ENCODE measurements around the gene TOLLIP. TPM values are rescaled to one million over a fixed set of nuclear protein-coding genes. Genes with fewer than 3 reads are reported as not detected.

TOLLIP gene
- total RNA-seq, 1 experiment from 2014 or later: 32.3 TPM

DNA sequence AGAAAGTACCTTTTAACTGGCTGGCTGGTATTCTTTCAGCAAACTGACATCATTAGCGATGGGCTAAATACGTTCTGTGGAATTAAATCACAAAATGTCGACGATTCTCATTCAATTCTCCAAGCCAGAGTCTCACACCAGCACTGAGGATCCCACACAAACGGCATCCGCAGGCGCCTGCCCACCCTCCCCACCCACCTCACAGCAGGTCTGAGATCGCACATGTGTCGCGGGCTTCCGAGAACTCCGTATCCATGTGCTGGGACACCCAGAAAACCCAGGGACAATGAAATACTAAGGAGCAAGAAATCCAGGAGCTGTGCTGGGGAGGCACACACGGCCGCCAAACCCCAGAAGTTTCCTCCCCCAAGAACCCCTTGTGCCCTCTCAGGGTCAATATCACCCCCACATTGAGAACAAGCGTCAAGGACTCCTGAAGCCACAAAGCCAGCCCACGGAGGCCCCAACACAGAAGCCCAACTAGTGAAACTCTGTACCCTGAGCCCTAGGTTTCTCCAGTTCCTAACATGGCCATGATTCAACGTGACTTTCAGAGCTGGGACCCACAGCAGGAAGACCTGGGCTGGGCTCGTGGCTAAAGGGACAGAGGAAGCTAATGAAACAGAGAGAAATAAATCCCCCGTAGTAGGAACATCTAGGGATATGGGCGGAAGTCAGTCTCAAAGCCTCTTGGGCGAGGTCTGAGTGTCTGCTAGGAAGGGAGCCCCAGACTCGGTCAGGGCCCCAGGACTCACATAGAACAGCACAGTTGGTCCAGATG is 8.0 kb downstream of the TOLLIP start:
- no peaks in the 10 kb centered on the region for H3K9me3 Mint-ChIP-seq
- no peak for ATAC-seq
- CTCF ChIA-PET: interaction anchor here (1.0 to 1.5 kb wide), 4 partner anchors 8 to 245 kb away, joined by 3 to 4 read pairs (median 4); no protein-coding TSS in a partner anchor
- TF ChIP-seq ESRRA (CRISPR knock-in tag; IDR thresholded peaks at IDR 0.05; ENCODE audit: borderline replicate concordance) (no peak), TEAD4 (CRISPR knock-in tag; IDR thresholded peaks at IDR 0.05) (no peak), NFYB (CRISPR knock-in tag; conservative IDR thresholded peaks at IDR 0.05; ENCODE audit: low read depth) (no peak), NR2C2 (CRISPR knock-in tag; IDR thresholded peaks at IDR 0.05) (no peak), TCF7 (CRISPR knock-in tag; IDR thresholded peaks at IDR 0.05; ENCODE audit: low read depth) (no peak), ZNF423 (CRISPR knock-in tag; IDR thresholded peaks at IDR 0.05) (no peak), ZNF396 (CRISPR knock-in tag; IDR thresholded peaks at IDR 0.05; ENCODE audit: borderline replicate concordance) (no peak), PRRX2 (CRISPR knock-in tag; IDR thresholded peaks at IDR 0.05) (no peak), NR1H2 (CRISPR knock-in tag; IDR thresholded peaks at IDR 0.05) (no peak), TEAD1 (CRISPR knock-in tag; IDR thresholded peaks at IDR 0.05) (no peak), FOXJ3 (CRISPR knock-in tag; IDR thresholded peaks at IDR 0.05; ENCODE audit: borderline replicate concordance) (no peak)
- TF ChIP-seq, protein P1, sequence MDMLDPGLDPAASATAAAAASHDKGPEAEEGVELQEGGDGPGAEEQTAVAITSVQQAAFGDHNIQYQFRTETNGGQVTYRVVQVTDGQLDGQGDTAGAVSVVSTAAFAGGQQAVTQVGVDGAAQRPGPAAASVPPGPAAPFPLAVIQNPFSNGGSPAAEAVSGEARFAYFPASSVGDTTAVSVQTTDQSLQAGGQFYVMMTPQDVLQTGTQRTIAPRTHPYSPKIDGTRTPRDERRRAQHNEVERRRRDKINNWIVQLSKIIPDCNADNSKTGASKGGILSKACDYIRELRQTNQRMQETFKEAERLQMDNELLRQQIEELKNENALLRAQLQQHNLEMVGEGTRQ (CRISPR knock-in tag; IDR thresholded peaks at IDR 0.05): no peak
- TF ChIP-seq, protein P2, sequence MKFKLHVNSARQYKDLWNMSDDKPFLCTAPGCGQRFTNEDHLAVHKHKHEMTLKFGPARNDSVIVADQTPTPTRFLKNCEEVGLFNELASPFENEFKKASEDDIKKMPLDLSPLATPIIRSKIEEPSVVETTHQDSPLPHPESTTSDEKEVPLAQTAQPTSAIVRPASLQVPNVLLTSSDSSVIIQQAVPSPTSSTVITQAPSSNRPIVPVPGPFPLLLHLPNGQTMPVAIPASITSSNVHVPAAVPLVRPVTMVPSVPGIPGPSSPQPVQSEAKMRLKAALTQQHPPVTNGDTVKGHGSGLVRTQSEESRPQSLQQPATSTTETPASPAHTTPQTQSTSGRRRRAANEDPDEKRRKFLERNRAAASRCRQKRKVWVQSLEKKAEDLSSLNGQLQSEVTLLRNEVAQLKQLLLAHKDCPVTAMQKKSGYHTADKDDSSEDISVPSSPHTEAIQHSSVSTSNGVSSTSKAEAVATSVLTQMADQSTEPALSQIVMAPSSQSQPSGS (CRISPR knock-in tag; IDR thresholded peaks at IDR 0.05; ENCODE audit: borderline replicate concordance, low read depth): no peak
- H3K4me3 Mint-ChIP-seq: no peak overlapping the region
- peak overlapping the region; percentile 64; the same call in 1 of the 2 replicates for H3K27ac Mint-ChIP-seq
- DNase-seq (ENCODE audit: low spot score): no peak
- H3K27me3 Mint-ChIP-seq (ENCODE audit: low read depth): no peaks in the 10 kb centered on the region
- peaks cover 22% of the 10 kb centered on the region for H3K4me1 Mint-ChIP-seq
- no peaks in the 10 kb centered on the region for H3K36me3 Mint-ChIP-seq
- POLR2A ChIA-PET: no interaction called here

DNA sequence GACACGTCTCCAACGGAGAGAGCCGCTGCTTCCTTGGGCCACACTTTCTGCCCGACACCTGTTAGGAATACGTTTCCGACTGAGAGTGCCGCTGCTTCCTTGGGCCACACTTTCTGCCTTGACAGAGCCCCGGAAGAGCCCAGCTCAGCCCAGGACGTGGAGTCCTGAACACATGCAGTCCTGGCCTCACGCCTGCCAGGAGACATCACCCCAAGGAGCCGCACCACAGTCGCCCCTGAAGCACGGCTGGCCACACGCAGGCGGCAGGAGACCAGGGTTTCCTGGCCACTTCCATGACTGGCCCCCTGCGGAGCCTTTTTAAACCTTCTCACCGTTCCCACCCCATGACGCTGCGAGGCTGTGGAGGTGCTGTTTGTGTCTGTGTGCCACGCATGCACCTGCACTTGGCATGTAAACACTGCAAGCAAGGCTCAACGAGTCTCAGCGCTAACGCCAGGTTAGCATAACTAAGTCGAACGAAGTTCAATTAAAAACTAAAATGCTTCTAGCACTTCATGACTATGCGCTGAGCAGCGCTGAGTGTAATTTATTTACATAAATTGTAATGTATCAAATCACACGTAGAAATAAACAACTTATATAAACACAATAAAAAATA is 8.8 kb downstream of the TOLLIP start:
- Mint-ChIP-seq H3K27me3 (ENCODE audit: low read depth) (no peaks in the 10 kb centered on the region), H3K4me3 (no peak overlapping the region), H3K27ac (peak overlapping the region; percentile 78), H3K9me3 (no peaks in the 10 kb centered on the region), H3K36me3 (no peaks in the 10 kb centered on the region), H3K4me1 (peaks cover 22% of the 10 kb centered on the region)
- DNase-seq (ENCODE audit: low spot score) (no peak), ATAC-seq (no peak)
- ChIA-PET CTCF (interaction anchor here (1.5 kb wide), 1 partner anchor 152 kb away, joined by 4 read pairs; no protein-coding TSS in a partner anchor), POLR2A (no interaction called here)
- TF ChIP-seq ZNF671 (CRISPR knock-in tag; IDR thresholded peaks at IDR 0.05) (no peak), RORB (CRISPR knock-in tag; IDR thresholded peaks at IDR 0.05) (no peak), KAT7 (CRISPR knock-in tag; IDR thresholded peaks at IDR 0.05; ENCODE audit: borderline replicate concordance) (no peak), ZNF263 (CRISPR knock-in tag; IDR thresholded peaks at IDR 0.05; ENCODE audit: low read depth) (no peak), TEAD1 (CRISPR knock-in tag; IDR thresholded peaks at IDR 0.05) (no peak)
- TF ChIP-seq, protein P3, sequence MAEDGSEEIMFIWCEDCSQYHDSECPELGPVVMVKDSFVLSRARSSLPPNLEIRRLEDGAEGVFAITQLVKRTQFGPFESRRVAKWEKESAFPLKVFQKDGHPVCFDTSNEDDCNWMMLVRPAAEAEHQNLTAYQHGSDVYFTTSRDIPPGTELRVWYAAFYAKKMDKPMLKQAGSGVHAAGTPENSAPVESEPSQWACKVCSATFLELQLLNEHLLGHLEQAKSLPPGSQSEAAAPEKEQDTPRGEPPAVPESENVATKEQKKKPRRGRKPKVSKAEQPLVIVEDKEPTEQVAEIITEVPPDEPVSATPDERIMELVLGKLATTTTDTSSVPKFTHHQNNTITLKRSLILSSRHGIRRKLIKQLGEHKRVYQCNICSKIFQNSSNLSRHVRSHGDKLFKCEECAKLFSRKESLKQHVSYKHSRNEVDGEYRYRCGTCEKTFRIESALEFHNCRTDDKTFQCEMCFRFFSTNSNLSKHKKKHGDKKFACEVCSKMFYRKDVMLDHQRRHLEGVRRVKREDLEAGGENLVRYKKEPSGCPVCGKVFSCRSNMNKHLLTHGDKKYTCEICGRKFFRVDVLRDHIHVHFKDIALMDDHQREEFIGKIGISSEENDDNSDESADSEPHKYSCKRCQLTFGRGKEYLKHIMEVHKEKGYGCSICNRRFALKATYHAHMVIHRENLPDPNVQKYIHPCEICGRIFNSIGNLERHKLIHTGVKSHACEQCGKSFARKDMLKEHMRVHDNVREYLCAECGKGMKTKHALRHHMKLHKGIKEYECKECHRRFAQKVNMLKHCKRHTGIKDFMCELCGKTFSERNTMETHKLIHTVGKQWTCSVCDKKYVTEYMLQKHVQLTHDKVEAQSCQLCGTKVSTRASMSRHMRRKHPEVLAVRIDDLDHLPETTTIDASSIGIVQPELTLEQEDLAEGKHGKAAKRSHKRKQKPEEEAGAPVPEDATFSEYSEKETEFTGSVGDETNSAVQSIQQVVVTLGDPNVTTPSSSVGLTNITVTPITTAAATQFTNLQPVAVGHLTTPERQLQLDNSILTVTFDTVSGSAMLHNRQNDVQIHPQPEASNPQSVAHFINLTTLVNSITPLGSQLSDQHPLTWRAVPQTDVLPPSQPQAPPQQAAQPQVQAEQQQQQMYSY (CRISPR knock-in tag; IDR thresholded peaks at IDR 0.05): no peak
- TF ChIP-seq, protein P4, sequence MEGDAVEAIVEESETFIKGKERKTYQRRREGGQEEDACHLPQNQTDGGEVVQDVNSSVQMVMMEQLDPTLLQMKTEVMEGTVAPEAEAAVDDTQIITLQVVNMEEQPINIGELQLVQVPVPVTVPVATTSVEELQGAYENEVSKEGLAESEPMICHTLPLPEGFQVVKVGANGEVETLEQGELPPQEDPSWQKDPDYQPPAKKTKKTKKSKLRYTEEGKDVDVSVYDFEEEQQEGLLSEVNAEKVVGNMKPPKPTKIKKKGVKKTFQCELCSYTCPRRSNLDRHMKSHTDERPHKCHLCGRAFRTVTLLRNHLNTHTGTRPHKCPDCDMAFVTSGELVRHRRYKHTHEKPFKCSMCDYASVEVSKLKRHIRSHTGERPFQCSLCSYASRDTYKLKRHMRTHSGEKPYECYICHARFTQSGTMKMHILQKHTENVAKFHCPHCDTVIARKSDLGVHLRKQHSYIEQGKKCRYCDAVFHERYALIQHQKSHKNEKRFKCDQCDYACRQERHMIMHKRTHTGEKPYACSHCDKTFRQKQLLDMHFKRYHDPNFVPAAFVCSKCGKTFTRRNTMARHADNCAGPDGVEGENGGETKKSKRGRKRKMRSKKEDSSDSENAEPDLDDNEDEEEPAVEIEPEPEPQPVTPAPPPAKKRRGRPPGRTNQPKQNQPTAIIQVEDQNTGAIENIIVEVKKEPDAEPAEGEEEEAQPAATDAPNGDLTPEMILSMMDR (IDR thresholded peaks at IDR 0.05): no peak
- TF ChIP-seq, protein P5, sequence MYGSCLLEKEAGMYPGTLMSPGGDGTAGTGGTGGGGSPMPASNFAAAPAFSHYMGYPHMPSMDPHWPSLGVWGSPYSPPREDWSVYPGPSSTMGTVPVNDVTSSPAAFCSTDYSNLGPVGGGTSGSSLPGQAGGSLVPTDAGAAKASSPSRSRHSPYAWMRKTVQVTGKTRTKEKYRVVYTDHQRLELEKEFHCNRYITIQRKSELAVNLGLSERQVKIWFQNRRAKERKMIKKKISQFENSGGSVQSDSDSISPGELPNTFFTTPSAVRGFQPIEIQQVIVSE (CRISPR knock-in tag; IDR thresholded peaks at IDR 0.05; ENCODE audit: borderline replicate concordance): no peak
- TF ChIP-seq, protein P6, sequence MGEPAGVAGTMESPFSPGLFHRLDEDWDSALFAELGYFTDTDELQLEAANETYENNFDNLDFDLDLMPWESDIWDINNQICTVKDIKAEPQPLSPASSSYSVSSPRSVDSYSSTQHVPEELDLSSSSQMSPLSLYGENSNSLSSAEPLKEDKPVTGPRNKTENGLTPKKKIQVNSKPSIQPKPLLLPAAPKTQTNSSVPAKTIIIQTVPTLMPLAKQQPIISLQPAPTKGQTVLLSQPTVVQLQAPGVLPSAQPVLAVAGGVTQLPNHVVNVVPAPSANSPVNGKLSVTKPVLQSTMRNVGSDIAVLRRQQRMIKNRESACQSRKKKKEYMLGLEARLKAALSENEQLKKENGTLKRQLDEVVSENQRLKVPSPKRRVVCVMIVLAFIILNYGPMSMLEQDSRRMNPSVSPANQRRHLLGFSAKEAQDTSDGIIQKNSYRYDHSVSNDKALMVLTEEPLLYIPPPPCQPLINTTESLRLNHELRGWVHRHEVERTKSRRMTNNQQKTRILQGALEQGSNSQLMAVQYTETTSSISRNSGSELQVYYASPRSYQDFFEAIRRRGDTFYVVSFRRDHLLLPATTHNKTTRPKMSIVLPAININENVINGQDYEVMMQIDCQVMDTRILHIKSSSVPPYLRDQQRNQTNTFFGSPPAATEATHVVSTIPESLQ (CRISPR knock-in tag; IDR thresholded peaks at IDR 0.05): no peak
- TF ChIP-seq, protein P7, sequence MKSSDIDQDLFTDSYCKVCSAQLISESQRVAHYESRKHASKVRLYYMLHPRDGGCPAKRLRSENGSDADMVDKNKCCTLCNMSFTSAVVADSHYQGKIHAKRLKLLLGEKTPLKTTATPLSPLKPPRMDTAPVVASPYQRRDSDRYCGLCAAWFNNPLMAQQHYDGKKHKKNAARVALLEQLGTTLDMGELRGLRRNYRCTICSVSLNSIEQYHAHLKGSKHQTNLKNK (CRISPR knock-in tag; IDR thresholded peaks at IDR 0.05): no peak

Data from WTC11 (cell line).